NCI-H2227 (cell line): ENCODE measurements around the gene PRPF18.
"Not testable (repeated sequence)": the region's sequence is repeated elsewhere in the genome, so short reads cannot be mapped to it uniquely, and the experiment has no call there.

ENCODE experiments used
- DNase-seq: peaks from one replicate; lab custom pipeline; 2025; ENCODE audit not compliant: unreplicated experiment; lab: John Stamatoyannopoulos, UW

PRPF18 gene

GRCh38 chr10:13586676-13587355 lies at the start of gene PRPF18:
TSS of gene PRPF18 (plus strand) at chr10:13586965. CDS start at chr10:13587087, 122 bp downstream.
- DNase-seq, result peak; percentile 92

- DNase-seq, result not testable (repeated sequence)
Measured at GRCh38 chr10:13537985-13538384, 48.8 kb upstream of the PRPF18 start.

- no peak for DNase-seq
Measured at GRCh38 chr10:13542533-13542932, 44.2 kb upstream of the PRPF18 start.

- no peak for DNase-seq
Measured at GRCh38 chr10:13550802-13551201, 36.0 kb upstream of the PRPF18 start.

GRCh38 chr10:13555884-13556510 lies 30.8 kb upstream of the PRPF18 start:
- DNase-seq, result no peak

- no peak for DNase-seq
Measured at GRCh38 chr10:13559124-13559700, 27.6 kb upstream of the PRPF18 start.

- no peak for DNase-seq
Measured at GRCh38 chr10:13560597-13560996, 26.2 kb upstream of the PRPF18 start.

GRCh38 chr10:13563481-13564445 lies 23.0 kb upstream of the PRPF18 start:
- no peak for DNase-seq

- no peak for DNase-seq
Measured at GRCh38 chr10:13564576-13564975, 22.2 kb upstream of the PRPF18 start.

- DNase-seq, result no peak
Measured at GRCh38 chr10:13567030-13567429, 19.7 kb upstream of the PRPF18 start.

- no peak for DNase-seq
Measured at GRCh38 chr10:13571541-13571940, 15.2 kb upstream of the PRPF18 start.

GRCh38 chr10:13573960-13574359 lies 12.8 kb upstream of the PRPF18 start:
- no peak for DNase-seq

- DNase-seq, result no peak
Measured at GRCh38 chr10:13585195-13585751, 1.5 kb upstream of the PRPF18 start.

- no peak for DNase-seq
Measured at GRCh38 chr10:13585943-13586342, 822 bp upstream of the PRPF18 start.

GRCh38 chr10:13587391-13587790 lies 626 bp downstream of the PRPF18 start:
- peak; percentile 9 for DNase-seq

GRCh38 chr10:13589316-13589715 lies 2.6 kb downstream of the PRPF18 start:
- no peak for DNase-seq

- DNase-seq, result no peak
Measured at GRCh38 chr10:13590886-13591285, 4.1 kb downstream of the PRPF18 start.

- DNase-seq, result no peak
Measured at GRCh38 chr10:13592306-13592705, 5.5 kb downstream of the PRPF18 start.

GRCh38 chr10:13593535-13593934 lies 6.8 kb downstream of the PRPF18 start:
- DNase-seq, result no peak

GRCh38 chr10:13594641-13595040 lies 7.9 kb downstream of the PRPF18 start:
- DNase-seq, result no peak

- DNase-seq, result no peak
Measured at GRCh38 chr10:13597909-13598308, 11.1 kb downstream of the PRPF18 start.
